GM23338 (cell line): Measurements from ENCODE around the gene HIVEP3. TPM values are rescaled to one million over a fixed set of nuclear protein-coding genes. Genes with fewer than 3 reads are reported as not detected.

Source experiments
- NANOG ChIP-seq: IDR thresholded peaks from 2 replicates; pipeline ENCODE4 v1.6.1; 2016; ENCODE audit warnings: antibody characterized with exemption, borderline replicate concordance
- POLR2AphosphoS5 ChIP-seq: IDR thresholded peaks from 2 replicates; pipeline ENCODE4 v1.6.1; 2016; ENCODE audit warnings: antibody characterized with exemption, low read depth
- STAT1 ChIP-seq: IDR thresholded peaks from one replicate; pipeline ENCODE4 v1.6.1; 2016; ENCODE audit warnings: antibody characterized with exemption; ENCODE audit not compliant: unreplicated experiment
- ZNF114 ChIP-seq: fragments of 250-450 bp; sonication (Bioruptor Pico); IDR thresholded peaks from 2 replicates; pipeline ENCODE4 v1.5.0; 2020; ENCODE audit warnings: mild to moderate bottlenecking, moderate library complexity
- ZNF331 ChIP-seq: fragments of 250-450 bp; sonication (Bioruptor Pico); IDR thresholded peaks from 2 replicates; pipeline ENCODE4 v1.5.0; 2020; ENCODE audit warnings: low read depth, mild to moderate bottlenecking, moderate library complexity
- polyA plus RNA-seq: library from polyadenylated mRNA; unstranded; fragments of >200 nt; fragmentation: Nextera tagmentation; extraction: Ambion mirVana; gene quantifications from 2 replicates; pipeline ENCODE4 v1.2.1, GENCODE V29; 2016
- total RNA-seq: library from RNA; depleted of rRNA; stranded (reverse); fragments of >200 nt; shearing (Covaris generic); gene quantifications from 2 replicates; pipeline ENCODE4 v1.2.3, GENCODE V29; 2014
- TF ChIP-seq, protein P1 (sequence below): fragments of 250-450 bp; sonication (Bioruptor Pico); IDR thresholded peaks from 2 replicates; pipeline ENCODE4 v1.5.0; 2020; ENCODE audit warnings: mild to moderate bottlenecking, moderate library complexity
- TF ChIP-seq, protein P2 (sequence below), 2 experiments: fragments of 200-600 bp in 1 of 2; sonication (generic) in 1 of 2; conservative IDR thresholded peaks; 2 replicates each; pipeline versions ENCODE4 v1.5.1 to v1.6.1; 2016 to 2017; ENCODE audit warnings: antibody characterized with exemption in 2 of 2, low read depth in 2 of 2, mild to moderate bottlenecking in 2 of 2, moderate library complexity in 1 of 2
- TF ChIP-seq, protein P3 (sequence below): IDR thresholded peaks from one replicate; pipeline ENCODE4 v1.6.1; 2018; ENCODE audit warnings: antibody characterized with exemption; ENCODE audit not compliant: unreplicated experiment

HIVEP3 gene
- total and polyA plus RNA-seq, 2 experiments from 2014 or later: 0.14 to 0.24 TPM

DNA sequence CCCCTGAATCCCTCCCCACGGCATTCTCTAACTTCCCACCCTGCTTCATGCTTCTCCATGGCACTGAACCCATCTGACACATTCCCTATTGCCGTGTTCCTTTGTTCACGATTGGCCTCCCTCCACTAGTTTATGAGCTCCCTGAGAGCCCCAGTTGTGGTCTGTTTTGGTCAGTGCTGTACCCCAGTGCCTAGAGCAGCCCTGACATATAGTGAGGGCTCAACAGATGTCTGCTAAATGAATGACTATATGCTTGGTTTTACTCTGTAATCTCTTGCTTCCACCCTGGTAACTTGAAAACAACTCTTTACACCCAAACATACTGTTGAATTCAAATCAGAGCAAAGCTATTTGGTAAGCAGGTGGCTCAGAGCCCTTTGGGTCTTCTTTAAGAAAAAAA is 263.1 kb downstream of the HIVEP3 start (continued):
- TF ChIP-seq, protein P1, sequence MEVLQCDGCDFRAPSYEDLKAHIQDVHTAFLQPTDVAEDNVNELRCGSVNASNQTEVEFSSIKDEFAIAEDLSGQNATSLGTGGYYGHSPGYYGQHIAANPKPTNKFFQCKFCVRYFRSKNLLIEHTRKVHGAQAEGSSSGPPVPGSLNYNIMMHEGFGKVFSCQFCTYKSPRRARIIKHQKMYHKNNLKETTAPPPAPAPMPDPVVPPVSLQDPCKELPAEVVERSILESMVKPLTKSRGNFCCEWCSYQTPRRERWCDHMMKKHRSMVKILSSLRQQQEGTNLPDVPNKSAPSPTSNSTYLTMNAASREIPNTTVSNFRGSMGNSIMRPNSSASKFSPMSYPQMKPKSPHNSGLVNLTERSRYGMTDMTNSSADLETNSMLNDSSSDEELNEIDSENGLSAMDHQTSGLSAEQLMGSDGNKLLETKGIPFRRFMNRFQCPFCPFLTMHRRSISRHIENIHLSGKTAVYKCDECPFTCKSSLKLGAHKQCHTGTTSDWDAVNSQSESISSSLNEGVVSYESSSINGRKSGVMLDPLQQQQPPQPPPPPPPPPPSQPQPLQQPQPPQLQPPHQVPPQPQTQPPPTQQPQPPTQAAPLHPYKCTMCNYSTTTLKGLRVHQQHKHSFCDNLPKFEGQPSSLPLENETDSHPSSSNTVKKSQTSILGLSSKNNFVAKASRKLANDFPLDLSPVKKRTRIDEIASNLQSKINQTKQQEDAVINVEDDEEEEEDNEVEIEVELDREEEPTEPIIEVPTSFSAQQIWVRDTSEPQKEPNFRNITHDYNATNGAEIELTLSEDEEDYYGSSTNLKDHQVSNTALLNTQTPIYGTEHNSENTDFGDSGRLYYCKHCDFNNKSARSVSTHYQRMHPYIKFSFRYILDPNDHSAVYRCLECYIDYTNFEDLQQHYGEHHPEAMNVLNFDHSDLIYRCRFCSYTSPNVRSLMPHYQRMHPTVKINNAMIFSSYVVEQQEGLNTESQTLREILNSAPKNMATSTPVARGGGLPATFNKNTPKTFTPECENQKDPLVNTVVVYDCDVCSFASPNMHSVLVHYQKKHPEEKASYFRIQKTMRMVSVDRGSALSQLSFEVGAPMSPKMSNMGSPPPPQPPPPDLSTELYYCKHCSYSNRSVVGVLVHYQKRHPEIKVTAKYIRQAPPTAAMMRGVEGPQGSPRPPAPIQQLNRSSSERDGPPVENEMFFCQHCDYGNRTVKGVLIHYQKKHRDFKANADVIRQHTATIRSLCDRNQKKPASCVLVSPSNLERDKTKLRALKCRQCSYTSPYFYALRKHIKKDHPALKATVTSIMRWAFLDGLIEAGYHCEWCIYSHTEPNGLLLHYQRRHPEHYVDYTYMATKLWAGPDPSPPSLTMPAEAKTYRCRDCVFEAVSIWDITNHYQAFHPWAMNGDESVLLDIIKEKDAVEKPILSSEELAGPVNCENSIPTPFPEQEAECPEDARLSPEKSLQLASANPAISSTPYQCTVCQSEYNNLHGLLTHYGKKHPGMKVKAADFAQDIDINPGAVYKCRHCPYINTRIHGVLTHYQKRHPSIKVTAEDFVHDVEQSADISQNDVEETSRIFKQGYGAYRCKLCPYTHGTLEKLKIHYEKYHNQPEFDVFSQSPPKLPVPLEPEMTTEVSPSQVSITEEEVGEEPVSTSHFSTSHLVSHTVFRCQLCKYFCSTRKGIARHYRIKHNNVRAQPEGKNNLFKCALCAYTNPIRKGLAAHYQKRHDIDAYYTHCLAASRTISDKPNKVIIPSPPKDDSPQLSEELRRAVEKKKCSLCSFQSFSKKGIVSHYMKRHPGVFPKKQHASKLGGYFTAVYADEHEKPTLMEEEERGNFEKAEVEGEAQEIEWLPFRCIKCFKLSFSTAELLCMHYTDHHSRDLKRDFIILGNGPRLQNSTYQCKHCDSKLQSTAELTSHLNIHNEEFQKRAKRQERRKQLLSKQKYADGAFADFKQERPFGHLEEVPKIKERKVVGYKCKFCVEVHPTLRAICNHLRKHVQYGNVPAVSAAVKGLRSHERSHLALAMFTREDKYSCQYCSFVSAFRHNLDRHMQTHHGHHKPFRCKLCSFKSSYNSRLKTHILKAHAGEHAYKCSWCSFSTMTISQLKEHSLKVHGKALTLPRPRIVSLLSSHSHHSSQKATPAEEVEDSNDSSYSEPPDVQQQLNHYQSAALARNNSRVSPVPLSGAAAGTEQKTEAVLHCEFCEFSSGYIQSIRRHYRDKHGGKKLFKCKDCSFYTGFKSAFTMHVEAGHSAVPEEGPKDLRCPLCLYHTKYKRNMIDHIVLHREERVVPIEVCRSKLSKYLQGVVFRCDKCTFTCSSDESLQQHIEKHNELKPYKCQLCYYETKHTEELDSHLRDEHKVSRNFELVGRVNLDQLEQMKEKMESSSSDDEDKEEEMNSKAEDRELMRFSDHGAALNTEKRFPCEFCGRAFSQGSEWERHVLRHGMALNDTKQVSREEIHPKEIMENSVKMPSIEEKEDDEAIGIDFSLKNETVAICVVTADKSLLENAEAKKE (CRISPR knock-in tag): no peak
- TF ChIP-seq, protein P2, sequence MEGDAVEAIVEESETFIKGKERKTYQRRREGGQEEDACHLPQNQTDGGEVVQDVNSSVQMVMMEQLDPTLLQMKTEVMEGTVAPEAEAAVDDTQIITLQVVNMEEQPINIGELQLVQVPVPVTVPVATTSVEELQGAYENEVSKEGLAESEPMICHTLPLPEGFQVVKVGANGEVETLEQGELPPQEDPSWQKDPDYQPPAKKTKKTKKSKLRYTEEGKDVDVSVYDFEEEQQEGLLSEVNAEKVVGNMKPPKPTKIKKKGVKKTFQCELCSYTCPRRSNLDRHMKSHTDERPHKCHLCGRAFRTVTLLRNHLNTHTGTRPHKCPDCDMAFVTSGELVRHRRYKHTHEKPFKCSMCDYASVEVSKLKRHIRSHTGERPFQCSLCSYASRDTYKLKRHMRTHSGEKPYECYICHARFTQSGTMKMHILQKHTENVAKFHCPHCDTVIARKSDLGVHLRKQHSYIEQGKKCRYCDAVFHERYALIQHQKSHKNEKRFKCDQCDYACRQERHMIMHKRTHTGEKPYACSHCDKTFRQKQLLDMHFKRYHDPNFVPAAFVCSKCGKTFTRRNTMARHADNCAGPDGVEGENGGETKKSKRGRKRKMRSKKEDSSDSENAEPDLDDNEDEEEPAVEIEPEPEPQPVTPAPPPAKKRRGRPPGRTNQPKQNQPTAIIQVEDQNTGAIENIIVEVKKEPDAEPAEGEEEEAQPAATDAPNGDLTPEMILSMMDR (conservative IDR thresholded peaks at IDR 0.05; ENCODE audit: low read depth in 2 of 2): no peak
- no peak for TF ChIP-seq STAT1
- no peak for TF ChIP-seq NANOG
- no peak for TF ChIP-seq ZNF114 (CRISPR knock-in tag)
- TF ChIP-seq, protein P3, sequence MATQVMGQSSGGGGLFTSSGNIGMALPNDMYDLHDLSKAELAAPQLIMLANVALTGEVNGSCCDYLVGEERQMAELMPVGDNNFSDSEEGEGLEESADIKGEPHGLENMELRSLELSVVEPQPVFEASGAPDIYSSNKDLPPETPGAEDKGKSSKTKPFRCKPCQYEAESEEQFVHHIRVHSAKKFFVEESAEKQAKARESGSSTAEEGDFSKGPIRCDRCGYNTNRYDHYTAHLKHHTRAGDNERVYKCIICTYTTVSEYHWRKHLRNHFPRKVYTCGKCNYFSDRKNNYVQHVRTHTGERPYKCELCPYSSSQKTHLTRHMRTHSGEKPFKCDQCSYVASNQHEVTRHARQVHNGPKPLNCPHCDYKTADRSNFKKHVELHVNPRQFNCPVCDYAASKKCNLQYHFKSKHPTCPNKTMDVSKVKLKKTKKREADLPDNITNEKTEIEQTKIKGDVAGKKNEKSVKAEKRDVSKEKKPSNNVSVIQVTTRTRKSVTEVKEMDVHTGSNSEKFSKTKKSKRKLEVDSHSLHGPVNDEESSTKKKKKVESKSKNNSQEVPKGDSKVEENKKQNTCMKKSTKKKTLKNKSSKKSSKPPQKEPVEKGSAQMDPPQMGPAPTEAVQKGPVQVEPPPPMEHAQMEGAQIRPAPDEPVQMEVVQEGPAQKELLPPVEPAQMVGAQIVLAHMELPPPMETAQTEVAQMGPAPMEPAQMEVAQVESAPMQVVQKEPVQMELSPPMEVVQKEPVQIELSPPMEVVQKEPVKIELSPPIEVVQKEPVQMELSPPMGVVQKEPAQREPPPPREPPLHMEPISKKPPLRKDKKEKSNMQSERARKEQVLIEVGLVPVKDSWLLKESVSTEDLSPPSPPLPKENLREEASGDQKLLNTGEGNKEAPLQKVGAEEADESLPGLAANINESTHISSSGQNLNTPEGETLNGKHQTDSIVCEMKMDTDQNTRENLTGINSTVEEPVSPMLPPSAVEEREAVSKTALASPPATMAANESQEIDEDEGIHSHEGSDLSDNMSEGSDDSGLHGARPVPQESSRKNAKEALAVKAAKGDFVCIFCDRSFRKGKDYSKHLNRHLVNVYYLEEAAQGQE: no peak
- TF ChIP-seq ZNF331 (CRISPR knock-in tag): no peak
- TF ChIP-seq POLR2AphosphoS5: no peak
